ENCODE results near the gene PIGU. TPM values are rescaled to one million over a fixed set of nuclear protein-coding genes. Genes with fewer than 3 reads are reported as not detected.

The PIGU gene
- polyA plus RNA-seq, 1 donor from 2014 or later: 35.8 TPM

DNA sequence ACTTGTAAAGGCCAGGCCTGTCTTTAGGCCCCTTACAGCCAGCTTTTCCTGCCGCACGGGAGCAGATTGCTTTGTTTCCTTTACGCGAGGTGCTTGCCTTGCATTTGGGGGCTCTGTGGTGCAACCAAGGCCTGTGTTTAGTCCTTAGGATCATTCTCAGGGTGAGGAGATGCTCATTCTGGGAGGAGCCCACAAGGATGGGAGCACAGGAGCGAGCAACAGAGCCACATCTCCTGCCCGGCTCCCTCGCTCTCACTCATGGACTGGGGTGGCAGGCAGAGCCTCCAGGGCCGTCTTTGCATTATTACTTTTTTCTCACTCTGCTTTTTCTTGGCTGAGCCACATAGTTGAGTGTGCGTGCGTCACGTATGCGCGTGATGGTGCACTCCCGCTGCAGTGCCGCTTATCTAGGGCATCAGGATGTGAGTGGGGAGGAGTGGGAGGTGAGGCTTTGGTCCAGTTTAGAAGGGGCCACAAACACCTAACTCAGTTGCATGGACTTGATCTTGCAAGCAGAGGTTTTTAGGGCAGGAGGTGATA is 141.5 kb downstream of the PIGU start:
- H3K4me3 ChIP-seq (ENCODE audit: low read length): no peak overlapping the region
- no peaks in the 10 kb centered on the region for H3K79me2 ChIP-seq (replicated peaks; ENCODE audit: insufficient read depth, low read length)
- H3K36me3 ChIP-seq (ENCODE audit: insufficient read depth, low read length): no peaks in the 10 kb centered on the region
- H3F3A ChIP-seq (ENCODE audit: insufficient read depth, low read length, poor library complexity, severe bottlenecking): no peaks in the 10 kb centered on the region
- no peak overlapping the region for H3K4me2 ChIP-seq (ENCODE audit: low read length)
- no peaks in the 10 kb centered on the region for H3K9me2 ChIP-seq (ENCODE audit: insufficient read depth, low read length)
- no peaks in the 10 kb centered on the region for H3K9me3 ChIP-seq (ENCODE audit: low read length)
- TF ChIP-seq TAF1 (IDR thresholded peaks at IDR 0.05; ENCODE audit: low read depth) (no peak), POLR2AphosphoS5 (IDR thresholded peaks at IDR 0.05) (no peak), EZH2 (IDR thresholded peaks at IDR 0.05; ENCODE audit: borderline replicate concordance, insufficient read depth, low read length, poor library complexity, severe bottlenecking) (no peak), REST (IDR thresholded peaks at IDR 0.05; ENCODE audit: borderline replicate concordance) (no peak), RAD21 (conservative IDR thresholded peaks at IDR 0.05) (no peak), MXI1 (conservative IDR thresholded peaks at IDR 0.05; ENCODE audit: poor library complexity, severe bottlenecking) (no peak), EP300 (conservative IDR thresholded peaks at IDR 0.05; ENCODE audit: poor library complexity, severe bottlenecking) (no peak), SMC3 (conservative IDR thresholded peaks at IDR 0.05; ENCODE audit: poor library complexity) (no peak)
- TF ChIP-seq, protein P1, sequence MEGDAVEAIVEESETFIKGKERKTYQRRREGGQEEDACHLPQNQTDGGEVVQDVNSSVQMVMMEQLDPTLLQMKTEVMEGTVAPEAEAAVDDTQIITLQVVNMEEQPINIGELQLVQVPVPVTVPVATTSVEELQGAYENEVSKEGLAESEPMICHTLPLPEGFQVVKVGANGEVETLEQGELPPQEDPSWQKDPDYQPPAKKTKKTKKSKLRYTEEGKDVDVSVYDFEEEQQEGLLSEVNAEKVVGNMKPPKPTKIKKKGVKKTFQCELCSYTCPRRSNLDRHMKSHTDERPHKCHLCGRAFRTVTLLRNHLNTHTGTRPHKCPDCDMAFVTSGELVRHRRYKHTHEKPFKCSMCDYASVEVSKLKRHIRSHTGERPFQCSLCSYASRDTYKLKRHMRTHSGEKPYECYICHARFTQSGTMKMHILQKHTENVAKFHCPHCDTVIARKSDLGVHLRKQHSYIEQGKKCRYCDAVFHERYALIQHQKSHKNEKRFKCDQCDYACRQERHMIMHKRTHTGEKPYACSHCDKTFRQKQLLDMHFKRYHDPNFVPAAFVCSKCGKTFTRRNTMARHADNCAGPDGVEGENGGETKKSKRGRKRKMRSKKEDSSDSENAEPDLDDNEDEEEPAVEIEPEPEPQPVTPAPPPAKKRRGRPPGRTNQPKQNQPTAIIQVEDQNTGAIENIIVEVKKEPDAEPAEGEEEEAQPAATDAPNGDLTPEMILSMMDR (IDR thresholded peaks at IDR 0.05; ENCODE audit: poor library complexity, severe bottlenecking): no peak
- no peak overlapping the region for H3K27ac ChIP-seq (ENCODE audit: low read length)
- H3K9ac ChIP-seq (ENCODE audit: low read length): no peak overlapping the region
- no peak overlapping the region for H2AFZ ChIP-seq (ENCODE audit: low read depth, low read length)
- no peaks in the 10 kb centered on the region for H3K27me3 ChIP-seq (ENCODE audit: insufficient read depth, low read depth, low read length)
- H4K20me1 ChIP-seq (ENCODE audit: insufficient read depth): no peaks in the 10 kb centered on the region

- no peaks in the 10 kb centered on the region for H3K9me3 ChIP-seq (ENCODE audit: low read length)
- H3K9me2 ChIP-seq (ENCODE audit: insufficient read depth, low read length): no peaks in the 10 kb centered on the region
- H3K27ac ChIP-seq (ENCODE audit: low read length): no peak overlapping the region
- H3K36me3 ChIP-seq (ENCODE audit: insufficient read depth, low read length): no peaks in the 10 kb centered on the region
- H3F3A ChIP-seq (ENCODE audit: insufficient read depth, low read length, poor library complexity, severe bottlenecking): no peaks in the 10 kb centered on the region
- H3K4me3 ChIP-seq (ENCODE audit: low read length): no peak overlapping the region
- TF ChIP-seq RAD21 (conservative IDR thresholded peaks at IDR 0.05) (no peak), EP300 (conservative IDR thresholded peaks at IDR 0.05; ENCODE audit: poor library complexity, severe bottlenecking) (no peak), REST (IDR thresholded peaks at IDR 0.05; ENCODE audit: borderline replicate concordance) (no peak)
- H3K79me2 ChIP-seq (replicated peaks; ENCODE audit: insufficient read depth, low read length): no peaks in the 10 kb centered on the region
- no peak overlapping the region for H3K9ac ChIP-seq (ENCODE audit: low read length)
- H4K20me1 ChIP-seq (ENCODE audit: insufficient read depth): no peaks in the 10 kb centered on the region
- H2AFZ ChIP-seq (ENCODE audit: low read depth, low read length): no peak overlapping the region
- H3K27me3 ChIP-seq (ENCODE audit: insufficient read depth, low read depth, low read length): no peaks in the 10 kb centered on the region
- no peak overlapping the region for H3K4me2 ChIP-seq (ENCODE audit: low read length)
Observed at GRCh38 chr20:34534391-34535165, 142.3 kb downstream of the PIGU start.
